Measurements from ENCODE around the gene NEDD8.

The NEDD8 gene

GRCh38 chr14:24259282-24260025, 27.3 kb upstream of the NEDD8 start:
- H3K9me3 ChIP-seq (ENCODE audit: insufficient read depth, low read length), result no peaks in the 10 kb centered on the region
- no peak overlapping the region for H3K9ac ChIP-seq (ENCODE audit: low read length)
- no peak overlapping the region for H3K27ac ChIP-seq (ENCODE audit: low read depth, low read length)
- H3F3A ChIP-seq (ENCODE audit: insufficient read depth), result no peaks in the 10 kb centered on the region
- no peak for TF ChIP-seq EZH2phosphoT487 (conservative IDR thresholded peaks at IDR 0.05; ENCODE audit: low read length)
- no peak for TF ChIP-seq CTCF (IDR thresholded peaks at IDR 0.05; ENCODE audit: insufficient read depth, low read length, poor library complexity, severe bottlenecking)
- no peaks in the 10 kb centered on the region for H3K36me3 ChIP-seq (ENCODE audit: low read length)
- no peak overlapping the region for H3K4me2 ChIP-seq (ENCODE audit: low read depth, low read length, poor library complexity, severe bottlenecking)
- no peaks in the 10 kb centered on the region for H3K9me2 ChIP-seq (replicated peaks; ENCODE audit: insufficient read depth, low read length)
- no peaks in the 10 kb centered on the region for H3K27me3 ChIP-seq (ENCODE audit: low read length)
- H2AFZ ChIP-seq (ENCODE audit: low read depth, low read length, severe bottlenecking), result no peak overlapping the region
- H3K79me2 ChIP-seq (ENCODE audit: insufficient read depth, low read length), result no peaks in the 10 kb centered on the region
- H4K20me1 ChIP-seq (ENCODE audit: low read depth, low read length), result no peaks in the 10 kb centered on the region
- no peak overlapping the region for H3K4me3 ChIP-seq (ENCODE audit: insufficient read depth, low read length, poor library complexity, severe bottlenecking)

GRCh38 chr14:24258548-24259265, 26.5 kb upstream of the NEDD8 start:
- Histone ChIP-seq H3K79me2 (ENCODE audit: insufficient read depth, low read length) (no peaks in the 10 kb centered on the region), H3K9me3 (ENCODE audit: insufficient read depth, low read length) (no peaks in the 10 kb centered on the region), H3K4me2 (ENCODE audit: low read depth, low read length, poor library complexity, severe bottlenecking) (no peak overlapping the region), H3K27me3 (ENCODE audit: low read length) (no peaks in the 10 kb centered on the region), H3K9ac (ENCODE audit: low read length) (no peak overlapping the region), H3K27ac (ENCODE audit: low read depth, low read length) (no peak overlapping the region), H3K4me3 (ENCODE audit: insufficient read depth, low read length, poor library complexity, severe bottlenecking) (no peak overlapping the region), H4K20me1 (ENCODE audit: low read depth, low read length) (no peaks in the 10 kb centered on the region), H3K36me3 (ENCODE audit: low read length) (no peaks in the 10 kb centered on the region), H2AFZ (ENCODE audit: low read depth, low read length, severe bottlenecking) (no peak overlapping the region), H3K9me2 (replicated peaks; ENCODE audit: insufficient read depth, low read length) (no peaks in the 10 kb centered on the region), H3F3A (ENCODE audit: insufficient read depth) (no peaks in the 10 kb centered on the region)
- TF ChIP-seq CTCF (IDR thresholded peaks at IDR 0.05; ENCODE audit: insufficient read depth, low read length, poor library complexity, severe bottlenecking), result no peak
- TF ChIP-seq EZH2phosphoT487 (conservative IDR thresholded peaks at IDR 0.05; ENCODE audit: low read length), result no peak

GRCh38 chr14:24258119-24258518, 26.0 kb upstream of the NEDD8 start:
- no peaks in the 10 kb centered on the region for H3K9me3 ChIP-seq (ENCODE audit: insufficient read depth, low read length)
- no peak overlapping the region for H3K27ac ChIP-seq (ENCODE audit: low read depth, low read length)
- H3K27me3 ChIP-seq (ENCODE audit: low read length), result no peaks in the 10 kb centered on the region
- no peak overlapping the region for H3K9ac ChIP-seq (ENCODE audit: low read length)
- no peaks in the 10 kb centered on the region for H4K20me1 ChIP-seq (ENCODE audit: low read depth, low read length)
- no peaks in the 10 kb centered on the region for H3K79me2 ChIP-seq (ENCODE audit: insufficient read depth, low read length)
- no peak for TF ChIP-seq CTCF (IDR thresholded peaks at IDR 0.05; ENCODE audit: insufficient read depth, low read length, poor library complexity, severe bottlenecking)
- no peak for TF ChIP-seq EZH2phosphoT487 (conservative IDR thresholded peaks at IDR 0.05; ENCODE audit: low read length)
- H3K36me3 ChIP-seq (ENCODE audit: low read length), result no peaks in the 10 kb centered on the region
- H3K4me2 ChIP-seq (ENCODE audit: low read depth, low read length, poor library complexity, severe bottlenecking), result no peak overlapping the region
- H3K4me3 ChIP-seq (ENCODE audit: insufficient read depth, low read length, poor library complexity, severe bottlenecking), result no peak overlapping the region
- H2AFZ ChIP-seq (ENCODE audit: low read depth, low read length, severe bottlenecking), result no peak overlapping the region
- H3F3A ChIP-seq (ENCODE audit: insufficient read depth), result no peaks in the 10 kb centered on the region
- no peaks in the 10 kb centered on the region for H3K9me2 ChIP-seq (replicated peaks; ENCODE audit: insufficient read depth, low read length)

Data from SU-DHL-6 (cell line).